Aorta (tissue), 5 donors: Measurements from ENCODE around the gene RSPO1. TPM values are rescaled to one million over a fixed set of nuclear protein-coding genes. Genes with fewer than 3 reads are reported as not detected.

Experiments
- ATAC-seq: fragments of 200-7000 bp; cut with Tn5 transposase; one replicate; pipeline ENCODE4 v1.9.1; 2022; ENCODE audit warnings: moderate library complexity; ENCODE audit not compliant: low FRiP score
- DNase-seq, 2 donors: peaks; one replicate each; pipeline ENCODE4 v3.0.0-alpha.2; 2020
- H3K27ac ChIP-seq, 2 donors: one replicate each; pipeline ENCODE4 v1.5.1; 2013; ENCODE audit warnings: low read length in 2 of 2, mild to moderate bottlenecking in 2 of 2, moderate library complexity in 2 of 2, control low read depth in 1 of 2, inconsistent platforms in 1 of 2, low read depth in 1 of 2
- H3K27me3 ChIP-seq, 2 donors: one replicate each; pipeline ENCODE4 v1.6.1; 2013; ENCODE audit warnings: control low read depth in 1 of 2, low read length in 1 of 2, mild to moderate bottlenecking in 1 of 2, moderate library complexity in 1 of 2; ENCODE audit not compliant: insufficient read depth in 2 of 2, control insufficient read depth in 1 of 2
- H3K36me3 ChIP-seq, 2 donors: one replicate each; pipeline ENCODE4 v1.6.1; 2013; ENCODE audit warnings: control low read depth in 1 of 2, low read length in 1 of 2, mild to moderate bottlenecking in 1 of 2; ENCODE audit not compliant: insufficient read depth in 2 of 2, control insufficient read depth in 1 of 2
- H3K4me1 ChIP-seq, 2 donors: one replicate each; pipeline ENCODE4 v1.6.1; 2013; ENCODE audit warnings: low read length in 2 of 2, control low read depth in 1 of 2, mild to moderate bottlenecking in 1 of 2, moderate library complexity in 1 of 2; ENCODE audit not compliant: insufficient read depth in 2 of 2, control insufficient read depth in 1 of 2
- H3K4me3 ChIP-seq, 2 donors: one replicate each; pipeline ENCODE4 v1.5.1; 2013; ENCODE audit warnings: low read length in 2 of 2, control low read depth in 1 of 2, mild to moderate bottlenecking in 1 of 2
- H3K9me3 ChIP-seq: one replicate; pipeline ENCODE4 v1.6.1; 2013; ENCODE audit warnings: mild to moderate bottlenecking, low read length; ENCODE audit not compliant: control insufficient read depth
- WGBS, 2 donors: extraction: QIAGEN DNeasy Blood & Tissue Kit; methylation state at CpG; one replicate each; pipeline ENCODE4 v1.1.7; 2013; 5-methylcytosine and 5-hydroxymethylcytosine counted together
- intact Hi-C, 2 donors: fragments of 100-400 bp; cut with DNase I; formaldehyde crosslinking; loops; one replicate each; pipeline versions ENCODE4 v1.14.2 to v1.15.0; 2022
- polyA plus RNA-seq, 2 donors: library from polyadenylated mRNA; stranded (reverse); fragments of 200-250 nt; gene quantifications; one replicate each; pipeline ENCODE4 v1.2.3, GENCODE V29; 2013
- total RNA-seq, 2 donors: library from RNA; stranded (reverse); fragmentation: NEBNext Ultra II Directional; extraction: Animal tissue kit (Norgen Biotek cat#: 25700); gene quantifications; one replicate each; pipeline ENCODE4 v1.2.1, GENCODE V29; 2021
- donor health status: healthy with polysubstance abuse.
- donor health status: Bipolar disorder and iron deficiency.
- donor health status: DM: no; HTN: no; CAD: no.
- donor health status: DM: no; HTN: no; CAD: no.
- donor health status: DM: yes; HTN: yes; CAD: no.

Gene RSPO1
- total and polyA plus RNA-seq, 4 donors: 0.63 to 1.2 TPM; not detected in 2

DNA sequence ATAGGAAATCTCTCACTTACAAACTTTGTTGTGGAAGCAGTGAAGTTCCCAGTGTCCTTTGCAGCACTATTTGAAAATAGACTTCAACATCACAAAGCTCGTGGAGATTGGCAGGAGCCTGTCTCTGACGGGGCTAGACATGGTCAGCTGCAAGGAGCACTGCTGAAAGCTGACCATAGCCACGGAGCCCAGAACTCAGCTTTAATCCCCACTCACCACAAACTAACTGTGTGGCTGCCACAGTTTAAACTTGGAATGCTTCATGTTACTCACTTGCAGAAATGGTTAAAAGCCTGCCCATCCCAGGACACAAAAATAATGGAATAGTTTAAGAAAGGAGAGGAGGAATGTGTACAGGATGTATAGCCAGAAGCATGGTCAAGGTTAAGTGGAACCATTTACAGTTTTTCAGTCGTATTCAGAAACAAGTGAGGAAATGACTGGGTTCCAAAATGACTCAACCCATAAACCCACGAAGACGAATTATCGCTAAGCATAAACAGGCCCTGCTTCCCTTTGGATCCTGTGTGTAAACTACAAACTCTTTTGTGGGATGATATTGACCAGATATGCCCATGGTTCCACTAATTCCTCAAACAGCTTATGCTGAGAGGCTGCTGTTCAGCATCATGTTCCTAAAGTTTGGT is 59.7 kb downstream of the RSPO1 start:
- H3K27ac ChIP-seq: no peak overlapping the region
- H3K9me3 ChIP-seq: no peaks in the 10 kb centered on the region
- ATAC-seq (no peak), DNase-seq (no peak)
- intact Hi-C loops: no loop called here
- no peaks in the 10 kb centered on the region for H3K4me1 ChIP-seq
- H3K27me3 ChIP-seq: no peaks in the 10 kb centered on the region
- H3K4me3 ChIP-seq: no peak overlapping the region
- H3K36me3 ChIP-seq: peaks cover 0 to 10% of the 10 kb centered on the region in 2 donors
- WGBS, 2 donors: 82 to 84% methylated on average over 7 of the region's 7 CpGs

DNA sequence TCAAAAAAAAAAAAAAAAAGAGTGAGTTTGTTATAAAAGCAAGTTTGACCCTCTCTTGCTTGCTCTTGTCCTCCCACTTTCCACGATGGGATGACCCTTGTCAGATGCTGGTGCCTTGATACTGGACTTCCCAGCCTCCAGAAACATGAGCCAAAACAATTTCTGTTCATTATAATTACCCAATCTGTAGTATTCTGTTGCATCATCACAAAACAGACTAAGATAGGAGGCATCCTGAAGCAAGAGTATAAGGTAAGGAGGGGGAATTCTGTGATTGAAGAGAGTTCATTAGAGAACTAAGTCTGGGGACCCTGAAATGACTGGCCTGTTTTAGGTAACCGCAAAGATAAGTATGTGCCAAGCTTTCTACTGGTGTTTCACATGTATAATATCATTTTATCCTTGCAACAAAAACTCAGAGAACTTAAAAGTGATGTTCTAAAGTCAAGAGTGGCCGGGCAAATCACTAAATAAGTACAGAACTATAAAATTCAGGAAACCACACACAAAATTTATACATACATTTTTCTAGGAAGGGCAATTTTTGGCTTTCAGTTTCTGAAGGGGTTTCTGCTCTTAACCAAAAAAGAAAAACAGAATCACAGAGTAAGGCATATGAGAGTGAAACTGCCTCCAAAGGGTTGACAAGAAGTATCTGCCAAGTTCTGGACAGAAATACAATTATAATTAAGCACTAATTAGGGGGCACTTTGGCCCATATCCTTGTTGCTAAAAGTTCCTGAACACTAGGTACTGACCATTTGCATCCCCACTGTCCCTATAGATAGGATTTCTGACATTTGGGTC is 64.0 kb downstream of the RSPO1 start:
- Histone ChIP-seq H3K4me1 (no peaks in the 10 kb centered on the region), H3K36me3 (peaks cover 0 to 21% of the 10 kb centered on the region in 2 donors), H3K4me3 (no peak overlapping the region), H3K27ac (no peak overlapping the region), H3K9me3 (no peaks in the 10 kb centered on the region), H3K27me3 (no peaks in the 10 kb centered on the region)
- no peak for DNase-seq
- ATAC-seq: no peak
- intact Hi-C loops: no loop called here
- 93 to 95% methylated on average over 3 of the region's 3 CpGs for WGBS, 2 donors

DNA sequence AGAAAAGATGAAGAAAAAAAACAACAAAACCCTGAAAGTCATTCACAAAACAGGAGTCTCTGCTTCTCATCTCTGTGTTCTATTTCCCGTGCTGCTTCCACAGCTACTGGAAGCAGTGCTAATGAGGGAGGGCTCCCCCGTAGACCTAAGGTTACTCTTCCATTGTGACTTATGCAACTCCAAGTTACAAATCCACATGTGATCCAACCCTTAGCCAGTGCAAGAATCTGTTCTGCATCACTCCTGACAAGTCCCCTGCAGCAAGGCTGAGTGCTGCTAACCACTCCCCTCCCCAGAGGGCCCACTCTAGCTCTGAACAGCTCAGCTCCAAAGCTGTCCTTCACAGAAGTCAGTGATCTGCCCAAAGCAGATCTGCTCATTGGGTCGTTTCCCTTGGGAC is 67.7 kb downstream of the RSPO1 start:
- Histone ChIP-seq H3K27ac (no peak overlapping the region), H3K4me1 (no peaks in the 10 kb centered on the region), H3K27me3 (no peaks in the 10 kb centered on the region), H3K4me3 (no peak overlapping the region), H3K36me3 (peaks cover 0 to 15% of the 10 kb centered on the region in 2 donors), H3K9me3 (no peaks in the 10 kb centered on the region)
- WGBS, 2 donors: 73 to 86% methylated on average over 3 of the region's 3 CpGs
- DNase-seq (no peak), ATAC-seq (no peak)
- intact Hi-C loops: no loop called here

DNA sequence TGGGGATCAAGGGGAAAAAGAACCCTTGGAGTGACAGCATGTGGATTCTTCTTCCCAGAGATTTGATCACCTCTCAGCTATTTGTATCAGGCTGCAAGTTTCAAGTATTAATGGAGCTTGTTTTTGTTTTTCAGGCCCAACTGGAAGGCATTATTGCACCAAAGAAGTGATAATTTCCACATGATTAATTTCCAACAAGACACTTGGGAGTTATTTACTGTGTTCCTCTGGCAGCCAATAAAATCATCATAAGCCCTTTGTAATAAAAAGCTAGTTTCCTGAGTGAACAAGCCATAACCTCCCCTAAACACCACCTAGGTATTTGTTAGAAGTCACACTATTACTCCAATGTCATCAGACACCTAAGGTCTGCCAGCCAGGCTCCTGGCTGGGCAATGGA is 69.8 kb downstream of the RSPO1 start:
- DNase-seq: no peak
- Histone ChIP-seq H3K4me3 (no peak overlapping the region), H3K27me3 (no peaks in the 10 kb centered on the region), H3K4me1 (no peaks in the 10 kb centered on the region), H3K9me3 (no peaks in the 10 kb centered on the region), H3K36me3 (peaks cover 0 to 12% of the 10 kb centered on the region in 2 donors), H3K27ac (no peak overlapping the region)
- intact Hi-C loops: no loop called here
- ATAC-seq: no peak

DNA sequence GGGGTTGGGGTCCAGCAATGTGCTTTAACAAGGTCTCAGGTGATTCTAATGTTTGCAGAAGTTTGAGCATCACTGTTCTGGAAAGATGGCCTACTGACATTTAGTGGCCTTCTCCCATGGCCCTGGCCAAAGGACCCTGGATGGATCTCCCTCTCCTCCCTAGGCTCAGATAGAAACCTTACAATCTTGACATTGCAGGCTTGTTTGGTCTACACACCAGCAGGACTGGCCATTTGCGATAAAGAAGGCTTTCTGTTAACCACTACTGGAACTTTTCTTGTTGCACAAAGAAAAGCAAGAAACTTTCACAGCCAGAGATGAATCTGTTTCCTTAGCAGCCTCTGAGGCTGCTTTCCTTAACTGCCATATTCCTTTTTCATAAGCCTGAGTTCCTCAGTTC is 71.7 kb downstream of the RSPO1 start:
- no peaks in the 10 kb centered on the region for H3K4me1 ChIP-seq
- WGBS, 2 donors: 85 to 100% methylated on average over 1 of the region's 1 CpG
- DNase-seq: no peak
- no peak overlapping the region for H3K27ac ChIP-seq
- peaks cover 0 to 8% of the 10 kb centered on the region in 2 donors for H3K36me3 ChIP-seq
- H3K9me3 ChIP-seq: no peaks in the 10 kb centered on the region
- ATAC-seq: no peak
- no peak overlapping the region for H3K4me3 ChIP-seq
- intact Hi-C loops: no loop called here
- H3K27me3 ChIP-seq: no peaks in the 10 kb centered on the region

Other genes with a start within 250 kb of the RSPO1 start
- gene ZC3H12A, start 160.3 kb downstream of the RSPO1 start, total RNA-seq: 10 to 100 TPM in 1 of 2 donors, 1 to 10 TPM in 1; 9.0 to 26.5 TPM
- 10 to 100 TPM in 1 of 2 donors, 1 to 10 TPM in 1; 3.8 to 14.2 TPM for gene ZC3H12A, start 160.3 kb downstream of the RSPO1 start, polyA plus RNA-seq
- gene MEAF6, start 120.1 kb downstream of the RSPO1 start, total RNA-seq: 10 to 100 TPM; 42.4 to 50.1 TPM
- 10 to 100 TPM; 50.7 to 54.1 TPM for gene MEAF6, start 120.1 kb downstream of the RSPO1 start, polyA plus RNA-seq
- 10 to 100 TPM; 16.0 to 20.3 TPM for gene SNIP1, start 80.6 kb downstream of the RSPO1 start, total RNA-seq
- 1 to 10 TPM; 4.8 to 6.1 TPM for gene SNIP1, start 80.6 kb downstream of the RSPO1 start, polyA plus RNA-seq
- 1 to 10 TPM; 5.1 to 6.2 TPM for gene DNALI1, start 78.0 kb downstream of the RSPO1 start, total RNA-seq
- gene DNALI1, start 78.0 kb downstream of the RSPO1 start, polyA plus RNA-seq: 10 to 100 TPM in 1 of 2 donors, 1 to 10 TPM in 1; 6.9 to 21.2 TPM
- gene GNL2, start 39.0 kb downstream of the RSPO1 start, total RNA-seq: 10 to 100 TPM; 33.9 to 43.4 TPM
- gene GNL2, start 39.0 kb downstream of the RSPO1 start, polyA plus RNA-seq: 10 to 100 TPM; 38.3 to 47.4 TPM
- 1 to 10 TPM in 1 of 2 donors, under 1 TPM in 1; 0.71 to 1.2 TPM for gene CDCA8, start 57.6 kb upstream of the RSPO1 start, total RNA-seq
- gene CDCA8, start 57.6 kb upstream of the RSPO1 start, polyA plus RNA-seq: under 1 TPM; 0.56 to 0.88 TPM
- under 1 TPM in 1 of 2 donors, not detected in 1; 0.12 TPM for gene EPHA10, start 130.2 kb upstream of the RSPO1 start, total RNA-seq
- gene EPHA10, start 130.2 kb upstream of the RSPO1 start, polyA plus RNA-seq: under 1 TPM; 0.05 to 0.25 TPM
- gene MANEAL, start 159.0 kb upstream of the RSPO1 start, total RNA-seq: 1 to 10 TPM; 1.2 to 1.9 TPM
- 1 to 10 TPM in 1 of 2 donors, under 1 TPM in 1; 0.75 to 2.3 TPM for gene MANEAL, start 159.0 kb upstream of the RSPO1 start, polyA plus RNA-seq
- 10 to 100 TPM; 34.0 to 35.0 TPM for gene C1orf122, start 172.9 kb upstream of the RSPO1 start, total RNA-seq
- gene C1orf122, start 172.9 kb upstream of the RSPO1 start, polyA plus RNA-seq: 100 to 1,000 TPM in 1 of 2 donors, 10 to 100 TPM in 1; 75.7 to 118 TPM
- gene YRDC, start 173.3 kb upstream of the RSPO1 start, total RNA-seq: 10 to 100 TPM; 10.2 to 12.2 TPM
- gene YRDC, start 173.3 kb upstream of the RSPO1 start, polyA plus RNA-seq: 10 to 100 TPM in 1 of 2 donors, 1 to 10 TPM in 1; 8.5 to 11.1 TPM
- 10 to 100 TPM; 21.0 to 23.5 TPM for gene MTF1, start 224.7 kb upstream of the RSPO1 start, total RNA-seq
- 1 to 10 TPM; 2.1 to 2.8 TPM for gene MTF1, start 224.7 kb upstream of the RSPO1 start, polyA plus RNA-seq